GM12801 (cell line): ENCODE measurements around the gene POLR3C.

Source experiments
- TF ChIP-seq, protein P1 (sequence below): IDR thresholded peaks from one replicate; pipeline ENCODE4 v1.5.1; 2011; ENCODE audit warnings: control low read depth; ENCODE audit not compliant: insufficient read length; ENCODE audit errors: extremely low read depth

POLR3C gene

DNA sequence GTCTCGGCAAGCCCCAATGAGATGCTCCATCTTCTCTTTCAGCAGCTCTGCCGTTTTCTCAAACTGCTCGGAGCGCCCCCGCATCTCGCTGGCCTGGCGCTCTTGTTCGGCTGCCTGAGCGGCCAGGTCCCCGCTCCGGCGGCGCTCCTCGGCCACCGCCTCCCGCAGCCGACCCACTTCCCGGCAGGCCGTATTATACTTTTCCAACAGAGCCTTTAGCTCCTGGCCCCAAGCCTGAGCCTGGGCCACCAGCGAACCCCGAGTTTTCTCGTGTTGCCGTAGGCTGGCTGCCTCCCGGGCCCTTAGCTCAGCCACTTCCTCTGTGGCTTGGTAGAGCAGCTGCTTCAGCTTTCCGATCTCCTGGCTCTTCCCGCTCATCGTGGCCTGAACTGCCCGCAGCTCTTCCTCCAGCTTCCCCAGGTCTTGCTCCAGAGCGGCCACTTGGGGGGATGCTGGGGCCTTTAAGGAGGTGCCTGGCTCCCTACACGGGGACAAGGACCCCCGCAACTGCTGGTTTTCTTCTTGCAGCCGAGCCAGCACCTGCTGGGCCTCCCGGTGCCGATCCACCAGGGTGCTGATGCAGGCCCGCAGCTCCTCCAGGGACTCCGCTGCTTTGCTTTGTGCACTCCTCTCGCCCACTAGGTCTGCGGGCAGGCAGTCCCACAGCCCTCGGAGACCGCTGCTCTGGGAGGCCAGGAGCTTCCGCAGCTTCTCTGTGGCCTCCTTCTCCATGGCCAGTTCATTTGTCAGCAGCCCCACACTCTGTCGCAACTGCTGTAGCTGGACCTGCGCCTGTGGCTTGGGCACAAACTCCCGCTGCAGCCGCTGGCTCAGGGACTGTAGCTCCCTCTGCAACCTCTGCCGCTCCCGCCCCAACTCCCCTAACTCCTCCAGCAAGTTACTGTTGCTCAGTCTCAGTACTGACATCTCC is 48.3 kb downstream of the POLR3C start:
- TF ChIP-seq, protein P1, sequence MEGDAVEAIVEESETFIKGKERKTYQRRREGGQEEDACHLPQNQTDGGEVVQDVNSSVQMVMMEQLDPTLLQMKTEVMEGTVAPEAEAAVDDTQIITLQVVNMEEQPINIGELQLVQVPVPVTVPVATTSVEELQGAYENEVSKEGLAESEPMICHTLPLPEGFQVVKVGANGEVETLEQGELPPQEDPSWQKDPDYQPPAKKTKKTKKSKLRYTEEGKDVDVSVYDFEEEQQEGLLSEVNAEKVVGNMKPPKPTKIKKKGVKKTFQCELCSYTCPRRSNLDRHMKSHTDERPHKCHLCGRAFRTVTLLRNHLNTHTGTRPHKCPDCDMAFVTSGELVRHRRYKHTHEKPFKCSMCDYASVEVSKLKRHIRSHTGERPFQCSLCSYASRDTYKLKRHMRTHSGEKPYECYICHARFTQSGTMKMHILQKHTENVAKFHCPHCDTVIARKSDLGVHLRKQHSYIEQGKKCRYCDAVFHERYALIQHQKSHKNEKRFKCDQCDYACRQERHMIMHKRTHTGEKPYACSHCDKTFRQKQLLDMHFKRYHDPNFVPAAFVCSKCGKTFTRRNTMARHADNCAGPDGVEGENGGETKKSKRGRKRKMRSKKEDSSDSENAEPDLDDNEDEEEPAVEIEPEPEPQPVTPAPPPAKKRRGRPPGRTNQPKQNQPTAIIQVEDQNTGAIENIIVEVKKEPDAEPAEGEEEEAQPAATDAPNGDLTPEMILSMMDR, result no peak

DNA sequence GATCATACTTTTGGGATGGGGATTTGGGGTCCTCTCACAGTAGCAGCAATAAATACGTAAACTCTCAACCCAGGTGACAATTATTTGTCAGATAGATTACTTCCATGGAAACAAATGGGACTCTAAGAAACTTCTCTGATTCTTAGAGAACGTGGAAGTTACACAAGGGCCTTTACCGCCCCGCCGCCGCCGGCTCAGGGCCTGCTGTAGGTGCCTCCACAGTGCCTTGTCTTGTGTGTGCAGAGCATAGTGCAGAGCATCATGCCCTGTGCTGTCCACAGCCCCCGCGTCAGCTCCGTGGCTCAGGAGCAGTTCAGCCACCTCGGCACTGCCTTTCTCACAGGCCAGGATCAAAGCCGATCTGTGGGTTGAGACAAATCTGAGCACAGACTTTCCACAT is 50.6 kb downstream of the POLR3C start:
- TF ChIP-seq, protein P1, result no peak

GRCh38 chr1:145877923-145878486 is 54.0 kb downstream of the POLR3C start:
- TF ChIP-seq, protein P1, result no peak

DNA sequence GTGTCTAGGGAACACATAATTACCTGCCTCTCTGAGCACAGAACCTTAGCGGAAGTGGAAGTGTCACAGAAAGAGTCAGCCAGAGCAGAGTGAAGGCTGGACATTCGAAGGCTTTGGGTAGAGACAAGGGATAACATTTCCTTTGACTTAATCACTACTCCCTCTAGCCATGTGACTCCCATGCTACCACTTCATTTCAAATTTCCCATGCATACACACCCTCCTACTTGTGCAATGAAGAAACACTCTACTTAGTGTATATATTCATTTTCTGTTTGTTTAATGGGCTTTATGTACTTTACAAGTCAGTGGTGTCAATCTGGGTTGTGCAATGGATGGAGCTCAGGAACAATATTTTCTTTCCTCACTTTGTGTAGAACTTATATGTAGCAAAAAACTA is 54.7 kb downstream of the POLR3C start:
- TF ChIP-seq, protein P1, result no peak

DNA sequence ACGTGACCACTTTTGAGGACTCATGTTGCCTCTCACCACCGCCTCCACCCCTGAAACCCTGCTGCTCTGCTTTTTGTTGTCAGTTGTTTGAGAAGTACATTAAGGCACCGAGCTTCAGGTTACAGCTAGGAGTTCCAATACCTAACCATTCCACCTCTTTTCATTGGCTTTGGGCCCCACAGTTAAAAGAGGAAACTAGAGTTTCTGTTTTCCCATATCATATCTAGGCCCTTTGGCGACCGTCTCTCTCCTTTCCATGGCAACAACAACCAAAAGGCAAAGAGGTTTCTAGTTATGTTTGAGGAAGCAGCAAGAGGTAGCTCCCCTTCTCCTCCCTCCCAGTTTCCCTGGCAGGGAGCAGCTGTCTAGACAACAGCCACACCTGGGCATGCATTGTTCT is 55.8 kb downstream of the POLR3C start:
- TF ChIP-seq, protein P1, result no peak

DNA sequence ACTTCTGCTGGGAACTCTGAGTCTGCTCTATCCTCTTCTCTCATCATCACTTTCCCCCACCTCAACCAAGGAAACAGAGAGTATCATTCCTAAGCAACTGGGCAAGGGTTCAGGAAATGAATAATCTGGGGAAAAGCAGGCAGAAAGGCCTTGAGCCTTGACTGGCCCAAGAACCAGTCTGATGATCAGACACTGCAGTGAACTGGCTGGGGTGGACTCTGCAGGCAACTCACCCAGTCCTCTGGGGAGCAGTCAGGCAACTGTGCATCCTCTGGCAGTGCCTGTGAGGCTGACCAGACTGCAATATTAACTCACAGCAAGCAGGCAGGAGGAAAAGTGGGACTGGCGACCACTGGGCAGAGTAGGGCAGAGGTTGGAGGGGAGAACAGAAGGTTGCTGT is 60.7 kb downstream of the POLR3C start:
- TF ChIP-seq, protein P1, result no peak

DNA sequence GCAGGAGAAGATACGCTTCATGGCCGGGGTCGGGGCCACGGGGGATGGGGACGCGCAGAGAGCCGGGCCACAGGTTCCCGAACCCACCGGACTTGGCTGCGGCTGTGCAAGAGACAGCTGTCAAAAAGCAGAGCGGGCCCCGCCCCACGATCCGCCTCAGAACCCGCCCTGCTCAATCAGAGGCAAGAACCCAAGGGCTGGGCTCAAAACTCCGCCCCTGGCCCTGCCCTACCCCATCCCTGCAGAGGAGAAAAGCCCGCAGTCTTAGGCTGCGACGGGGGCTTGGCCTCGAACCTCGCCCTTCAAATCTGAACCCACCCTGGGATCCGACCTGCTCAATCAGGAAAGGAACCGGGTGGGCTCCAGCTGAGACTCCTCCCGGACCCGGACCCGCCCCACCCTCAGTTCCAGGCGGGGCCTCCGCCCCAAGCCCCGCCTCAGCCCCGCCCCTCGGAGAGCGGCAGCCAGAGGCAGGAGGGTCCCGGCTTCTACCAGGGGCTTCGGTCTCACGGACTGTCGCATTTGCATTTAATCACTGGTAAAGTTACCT is 61.8 kb downstream of the POLR3C start, which contains the start of gene ANKRD35:
TSS of gene ANKRD35 (minus strand) at position 129 of the 550 bp plus-strand sequence. CDS start at position 21, 108 bp downstream.
- TF ChIP-seq, protein P1, result no peak
